Lung (tissue), 12 donors: Measurements from ENCODE around the gene LRRC14B. TPM values are rescaled to one million over a fixed set of nuclear protein-coding genes. Genes with fewer than 3 reads are reported as not detected.

ENCODE experiments used
- ATAC-seq: fragments of 200-7000 bp; cut with Tn5 transposase; one replicate; pipeline ENCODE4 v1.9.1; 2020; ENCODE audit warnings: moderate number of reproducible peaks; ENCODE audit not compliant: insufficient read depth, low FRiP score
- DNase-seq, 3 donors: peaks; one replicate each; pipeline ENCODE4 v3.0.0-alpha.2; 2013 to 2017
- H3K27ac ChIP-seq, 2 donors: one replicate each; pipeline ENCODE4 v1.5.1; 2013; ENCODE audit warnings: mild to moderate bottlenecking in 2 of 2, moderate library complexity in 2 of 2, control low read depth in 1 of 2, inconsistent platforms in 1 of 2, low read depth in 1 of 2, low read length in 1 of 2
- H3K27me3 ChIP-seq, 3 donors: one replicate each; pipeline ENCODE4 v1.5.1; 2013; ENCODE audit warnings: low read length in 2 of 3; ENCODE audit not compliant: control insufficient read depth in 3 of 3, insufficient read depth in 3 of 3
- H3K36me3 ChIP-seq, 4 donors: one replicate each; pipeline ENCODE4 v1.5.1; 2013; ENCODE audit warnings: low read length in 4 of 4, mild to moderate bottlenecking in 1 of 4, moderate library complexity in 1 of 4; ENCODE audit not compliant: control insufficient read depth in 4 of 4, insufficient read depth in 4 of 4
- H3K4me1 ChIP-seq, 5 donors: one replicate each; pipeline ENCODE4 v1.5.1; 2013; ENCODE audit warnings: low read length in 5 of 5, mild to moderate bottlenecking in 2 of 5, moderate library complexity in 1 of 5; ENCODE audit not compliant: control insufficient read depth in 5 of 5, insufficient read depth in 5 of 5
- H3K4me3 ChIP-seq: one replicate; pipeline ENCODE4 v1.5.1; 2013; ENCODE audit warnings: mild to moderate bottlenecking, control low read depth, moderate library complexity
- H3K9ac ChIP-seq, 2 donors: one replicate each; pipeline ENCODE4 v1.5.1; 2013; ENCODE audit warnings: low read length in 2 of 2, control low read depth in 1 of 2; ENCODE audit not compliant: insufficient read depth in 1 of 2
- H3K9me3 ChIP-seq, 4 donors: one replicate each; pipeline ENCODE4 v1.5.1; 2013; ENCODE audit warnings: low read length in 3 of 4, mild to moderate bottlenecking in 1 of 4, moderate library complexity in 1 of 4; ENCODE audit not compliant: control insufficient read depth in 4 of 4, insufficient read depth in 3 of 4
- CTCF ChIP-seq: IDR thresholded peaks from 2 replicates; pipeline ENCODE4 v1.5.1; 2012; ENCODE audit warnings: mild to moderate bottlenecking; ENCODE audit errors: control extremely low read depth, extremely low read depth
- WGBS, 2 donors: extraction: QIAGEN DNeasy Blood & Tissue Kit; methylation state at CpG; one replicate each; pipeline ENCODE4 v1.1.7; 2013; 5-methylcytosine and 5-hydroxymethylcytosine counted together
- polyA plus RNA-seq, 2 donors: library from polyadenylated mRNA; stranded (reverse); fragments of 200-250 nt; gene quantifications; one replicate each; pipeline ENCODE4 v1.2.1, GENCODE V29; 2013
- total RNA-seq, 2 donors: library from RNA; depleted of rRNA in 1 of 2; stranded (reverse); fragments of >200 nt in 1 of 2; gene quantifications; one replicate each; pipeline ENCODE4 v1.2.1, GENCODE V29; 2014 to 2021
- donor health status: control.
- donor health status: control.
- donor health status: Bipolar disorder and iron deficiency.
- donor health status: healthy.
- donor health status: DM: yes; HTN: yes; CAD: no.

The LRRC14B gene
- total and polyA plus RNA-seq, 4 donors: 0.14 TPM; not detected in 3

- Histone ChIP-seq H3K9ac (no peak overlapping the region), H3K27ac (no peak overlapping the region), H3K27me3 (no peaks in the 10 kb centered on the region), H3K4me3 (no peak overlapping the region), H3K9me3 (peaks cover 3 to 14% (median 4%) of the 10 kb centered on the region in 4 donors), H3K4me1 (no peaks in the 10 kb centered on the region), H3K36me3 (peaks cover 0 to 13% (median 0%) of the 10 kb centered on the region in 4 donors)
- DNase-seq (no peak), ATAC-seq (no peak)
- no peak for TF ChIP-seq CTCF
- 66 to 97% methylated on average over 6 of the region's 6 CpGs for WGBS, 2 donors
Measured at GRCh38 chr5:152077-152476, 39.2 kb upstream of the LRRC14B start.

- no peak for DNase-seq
- Histone ChIP-seq H3K27me3 (no peaks in the 10 kb centered on the region), H3K9ac (no peak overlapping the region), H3K4me3 (no peak overlapping the region), H3K36me3 (peaks cover 0 to 2% (median 0%) of the 10 kb centered on the region in 4 donors), H3K4me1 (no peaks in the 10 kb centered on the region), H3K9me3 (peaks cover 0 to 2% (median 0%) of the 10 kb centered on the region in 4 donors), H3K27ac (no peak overlapping the region)
- TF ChIP-seq CTCF: no peak
- ATAC-seq: no peak
- WGBS, 2 donors: 65 to 81% methylated on average over 8 of the region's 8 CpGs
Measured at GRCh38 chr5:153256-153655, 38.0 kb upstream of the LRRC14B start.

- 73 to 83% methylated on average over 10 of the region's 10 CpGs for WGBS, 2 donors
- Histone ChIP-seq H3K9me3 (no peaks in the 10 kb centered on the region), H3K4me3 (no peak overlapping the region), H3K36me3 (no peaks in the 10 kb centered on the region), H3K27me3 (no peaks in the 10 kb centered on the region), H3K9ac (no peak overlapping the region), H3K27ac (no peak overlapping the region), H3K4me1 (no peaks in the 10 kb centered on the region)
- no peak for TF ChIP-seq CTCF
- no peak for DNase-seq
- ATAC-seq: no peak
Measured at GRCh38 chr5:154236-154635, 37.1 kb upstream of the LRRC14B start.

GRCh38 chr5:154826-155225 is 36.5 kb upstream of the LRRC14B start:
- 89 to 92% methylated on average over 18 of the region's 18 CpGs for WGBS, 2 donors
- ATAC-seq: no peak
- H3K27ac ChIP-seq: no peak overlapping the region
- no peak overlapping the region for H3K4me3 ChIP-seq
- no peaks in the 10 kb centered on the region for H3K9me3 ChIP-seq
- no peaks in the 10 kb centered on the region for H3K27me3 ChIP-seq
- H3K36me3 ChIP-seq: no peaks in the 10 kb centered on the region
- H3K9ac ChIP-seq: no peak overlapping the region
- DNase-seq: no peak
- no peak for TF ChIP-seq CTCF
- no peaks in the 10 kb centered on the region for H3K4me1 ChIP-seq
